ENCODE data around the gene KRTAP2-2.

Gene KRTAP2-2

DNA sequence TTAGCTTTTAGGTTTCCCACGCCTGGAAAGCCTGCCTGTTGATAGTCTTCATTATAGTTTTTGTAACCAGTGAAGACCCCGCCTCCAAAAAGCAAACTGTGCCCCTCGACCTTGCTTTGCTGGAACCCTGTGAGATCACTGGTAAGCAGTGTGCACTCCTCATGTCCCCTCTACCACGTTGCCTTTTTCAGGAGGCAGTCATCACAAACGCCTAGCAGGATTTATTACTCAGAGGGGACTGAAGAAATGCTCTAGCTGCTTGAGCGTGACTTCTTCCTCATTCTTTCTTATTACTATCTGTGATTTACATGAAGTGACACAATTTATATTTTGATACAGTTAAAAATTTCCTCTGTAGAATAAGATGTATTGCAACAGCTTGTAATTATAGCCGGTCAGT lies 39.6 kb downstream of the KRTAP2-2 start:
- no peak overlapping the region for H3K4me2 ChIP-seq (ENCODE audit: low read depth, low read length, poor library complexity, severe bottlenecking)
- no peak overlapping the region for H3K4me3 ChIP-seq (ENCODE audit: insufficient read depth, low read length, poor library complexity, severe bottlenecking)
- no peak for TF ChIP-seq EZH2phosphoT487 (conservative IDR thresholded peaks at IDR 0.05; ENCODE audit: low read length)
- TF ChIP-seq, protein P1, sequence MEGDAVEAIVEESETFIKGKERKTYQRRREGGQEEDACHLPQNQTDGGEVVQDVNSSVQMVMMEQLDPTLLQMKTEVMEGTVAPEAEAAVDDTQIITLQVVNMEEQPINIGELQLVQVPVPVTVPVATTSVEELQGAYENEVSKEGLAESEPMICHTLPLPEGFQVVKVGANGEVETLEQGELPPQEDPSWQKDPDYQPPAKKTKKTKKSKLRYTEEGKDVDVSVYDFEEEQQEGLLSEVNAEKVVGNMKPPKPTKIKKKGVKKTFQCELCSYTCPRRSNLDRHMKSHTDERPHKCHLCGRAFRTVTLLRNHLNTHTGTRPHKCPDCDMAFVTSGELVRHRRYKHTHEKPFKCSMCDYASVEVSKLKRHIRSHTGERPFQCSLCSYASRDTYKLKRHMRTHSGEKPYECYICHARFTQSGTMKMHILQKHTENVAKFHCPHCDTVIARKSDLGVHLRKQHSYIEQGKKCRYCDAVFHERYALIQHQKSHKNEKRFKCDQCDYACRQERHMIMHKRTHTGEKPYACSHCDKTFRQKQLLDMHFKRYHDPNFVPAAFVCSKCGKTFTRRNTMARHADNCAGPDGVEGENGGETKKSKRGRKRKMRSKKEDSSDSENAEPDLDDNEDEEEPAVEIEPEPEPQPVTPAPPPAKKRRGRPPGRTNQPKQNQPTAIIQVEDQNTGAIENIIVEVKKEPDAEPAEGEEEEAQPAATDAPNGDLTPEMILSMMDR (IDR thresholded peaks at IDR 0.05; ENCODE audit: insufficient read depth, low read length, poor library complexity, severe bottlenecking), result no peak
- no peaks in the 10 kb centered on the region for H3K79me2 ChIP-seq (ENCODE audit: insufficient read depth, low read length)
- no peaks in the 10 kb centered on the region for H3K9me3 ChIP-seq (ENCODE audit: insufficient read depth, low read length)
- no peaks in the 10 kb centered on the region for H4K20me1 ChIP-seq (ENCODE audit: low read depth, low read length)
- no peaks in the 10 kb centered on the region for H3K9me2 ChIP-seq (replicated peaks; ENCODE audit: insufficient read depth, low read length)
- H3K27me3 ChIP-seq (ENCODE audit: low read length), result no peaks in the 10 kb centered on the region
- H3K36me3 ChIP-seq (ENCODE audit: low read length), result no peaks in the 10 kb centered on the region
- H3F3A ChIP-seq (ENCODE audit: insufficient read depth), result no peaks in the 10 kb centered on the region
- H3K27ac ChIP-seq (ENCODE audit: low read depth, low read length), result no peak overlapping the region
- H2AFZ ChIP-seq (ENCODE audit: low read depth, low read length, severe bottlenecking), result no peak overlapping the region
- H3K9ac ChIP-seq (ENCODE audit: low read length), result no peak overlapping the region

DNA sequence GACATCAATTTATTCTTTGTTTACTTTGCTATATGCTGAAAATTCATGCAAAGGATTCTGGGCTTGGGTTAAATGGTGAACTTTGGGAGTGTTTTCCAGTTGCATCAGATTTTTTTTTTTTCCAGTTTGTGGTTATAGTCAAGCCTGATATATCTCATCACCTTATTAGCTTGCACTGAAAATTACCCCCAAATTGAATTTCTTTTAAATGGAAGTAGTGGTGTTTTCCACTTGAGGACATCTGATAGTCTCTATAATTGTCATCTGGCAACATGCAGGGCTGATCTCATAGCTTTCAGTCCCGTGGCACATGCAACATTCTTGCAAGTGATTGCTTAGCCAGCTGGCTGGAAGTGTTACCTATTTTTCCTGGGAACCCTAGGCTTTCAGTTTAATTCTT lies 41.4 kb downstream of the KRTAP2-2 start:
- Histone ChIP-seq H4K20me1 (ENCODE audit: low read depth, low read length) (no peaks in the 10 kb centered on the region), H3K27me3 (ENCODE audit: low read length) (no peaks in the 10 kb centered on the region), H3K27ac (ENCODE audit: low read depth, low read length) (no peak overlapping the region), H3K9me3 (ENCODE audit: insufficient read depth, low read length) (no peaks in the 10 kb centered on the region), H3K4me3 (ENCODE audit: insufficient read depth, low read length, poor library complexity, severe bottlenecking) (no peak overlapping the region), H2AFZ (ENCODE audit: low read depth, low read length, severe bottlenecking) (no peak overlapping the region), H3K4me2 (ENCODE audit: low read depth, low read length, poor library complexity, severe bottlenecking) (no peak overlapping the region), H3K79me2 (ENCODE audit: insufficient read depth, low read length) (no peaks in the 10 kb centered on the region), H3K9ac (ENCODE audit: low read length) (no peak overlapping the region), H3F3A (ENCODE audit: insufficient read depth) (no peaks in the 10 kb centered on the region), H3K36me3 (ENCODE audit: low read length) (no peaks in the 10 kb centered on the region), H3K9me2 (replicated peaks; ENCODE audit: insufficient read depth, low read length) (no peaks in the 10 kb centered on the region)
- no peak for TF ChIP-seq EZH2phosphoT487 (conservative IDR thresholded peaks at IDR 0.05; ENCODE audit: low read length)
- TF ChIP-seq, protein P1 (IDR thresholded peaks at IDR 0.05; ENCODE audit: insufficient read depth, low read length, poor library complexity, severe bottlenecking), result no peak

DNA sequence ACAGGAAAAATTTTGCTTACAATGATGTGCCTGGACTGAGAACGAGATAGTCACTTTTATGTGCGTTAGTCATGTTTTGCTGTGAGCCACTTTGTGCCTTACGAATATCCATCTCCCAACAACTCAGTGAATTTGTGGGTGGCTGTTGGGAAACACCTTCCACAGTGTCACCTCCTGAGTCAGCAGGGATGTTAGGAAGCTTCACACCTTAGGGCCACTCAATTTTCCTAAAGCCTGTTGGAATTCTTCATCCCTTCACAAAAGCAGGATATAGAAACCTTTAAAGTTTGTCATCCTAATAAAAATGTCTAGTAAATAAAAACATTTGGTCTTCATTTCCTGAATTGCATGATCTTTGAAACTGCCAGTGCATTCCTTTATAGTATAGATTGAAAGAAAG lies 41.8 kb downstream of the KRTAP2-2 start:
- no peaks in the 10 kb centered on the region for H3K27me3 ChIP-seq (ENCODE audit: low read length)
- no peaks in the 10 kb centered on the region for H3K9me3 ChIP-seq (ENCODE audit: insufficient read depth, low read length)
- TF ChIP-seq EZH2phosphoT487 (conservative IDR thresholded peaks at IDR 0.05; ENCODE audit: low read length), result no peak
- TF ChIP-seq, protein P1 (IDR thresholded peaks at IDR 0.05; ENCODE audit: insufficient read depth, low read length, poor library complexity, severe bottlenecking), result no peak
- H3K4me3 ChIP-seq (ENCODE audit: insufficient read depth, low read length, poor library complexity, severe bottlenecking), result no peak overlapping the region
- H3K4me2 ChIP-seq (ENCODE audit: low read depth, low read length, poor library complexity, severe bottlenecking), result no peak overlapping the region
- H3F3A ChIP-seq (ENCODE audit: insufficient read depth), result no peaks in the 10 kb centered on the region
- H4K20me1 ChIP-seq (ENCODE audit: low read depth, low read length), result no peaks in the 10 kb centered on the region
- no peaks in the 10 kb centered on the region for H3K36me3 ChIP-seq (ENCODE audit: low read length)
- no peak overlapping the region for H3K27ac ChIP-seq (ENCODE audit: low read depth, low read length)
- H2AFZ ChIP-seq (ENCODE audit: low read depth, low read length, severe bottlenecking), result no peak overlapping the region
- no peak overlapping the region for H3K9ac ChIP-seq (ENCODE audit: low read length)
- H3K9me2 ChIP-seq (replicated peaks; ENCODE audit: insufficient read depth, low read length), result no peaks in the 10 kb centered on the region
- no peaks in the 10 kb centered on the region for H3K79me2 ChIP-seq (ENCODE audit: insufficient read depth, low read length)
